ENCODE data around the gene SLC23A1.
"Not testable (repeated sequence)": the region's sequence is repeated elsewhere in the genome, so short reads cannot be mapped to it uniquely, and the experiment has no call there.

The SLC23A1 gene

DNA sequence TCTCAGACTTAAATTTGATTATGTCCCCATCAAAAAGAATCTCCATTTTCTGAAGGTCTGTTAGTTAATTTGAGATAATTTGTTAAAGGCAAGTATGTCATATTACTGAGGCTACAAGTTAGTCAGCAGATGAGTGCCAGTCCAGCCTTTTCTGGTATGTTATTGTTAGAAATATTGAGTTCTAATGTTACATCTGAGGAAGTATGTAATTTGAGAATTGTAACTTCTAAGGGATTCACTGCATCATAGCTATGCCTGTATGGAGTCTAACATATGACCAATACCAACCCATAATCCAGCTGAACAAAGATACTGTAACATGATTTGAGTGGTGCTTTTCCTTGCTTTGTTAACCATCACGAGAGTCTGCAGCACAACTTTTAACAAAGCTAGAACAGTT lies 13.9 kb downstream of the SLC23A1 start:
- DNase-seq (ENCODE audit: low spot score) = no peak

DNA sequence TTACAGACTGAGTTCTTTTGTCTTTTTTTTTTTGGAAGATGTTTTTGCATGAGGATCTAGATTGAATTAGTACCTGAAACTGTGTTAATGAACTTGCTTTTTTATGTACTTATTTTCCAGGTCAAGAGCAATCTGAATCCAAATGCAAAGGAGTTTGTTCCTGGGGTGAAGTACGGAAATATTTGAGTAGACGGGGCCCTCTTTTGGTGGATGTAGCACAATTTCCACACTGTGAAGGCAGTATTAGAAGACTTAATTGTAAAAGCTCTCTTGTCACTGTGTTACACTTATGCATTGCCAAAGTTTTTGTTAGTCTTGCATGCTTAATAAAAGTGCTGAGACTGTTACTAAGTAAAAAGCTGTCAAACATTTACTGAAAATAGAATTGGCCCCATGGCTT lies 14.5 kb downstream of the SLC23A1 start:
- peak; percentile 11 for DNase-seq (ENCODE audit: low spot score)

DNA sequence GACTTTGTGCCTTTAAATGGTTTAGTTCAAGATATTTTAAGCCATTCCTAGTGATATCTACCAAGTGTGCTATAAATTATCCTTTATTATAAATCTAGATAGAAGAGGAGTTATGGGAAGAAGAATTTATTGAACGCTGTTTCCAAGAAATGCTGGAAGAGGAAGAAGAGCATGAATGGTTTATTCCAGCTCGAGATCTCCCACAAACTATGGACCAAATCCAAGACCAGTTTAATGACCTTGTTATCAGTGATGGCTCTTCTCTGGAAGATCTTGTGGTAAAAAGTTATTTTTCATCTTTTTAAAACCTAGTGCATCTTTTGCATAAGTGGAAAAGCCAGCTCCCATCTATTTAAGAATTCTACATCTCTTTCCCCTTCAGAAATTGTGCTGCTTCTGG lies 18.6 kb downstream of the SLC23A1 start:
- no peak for DNase-seq (ENCODE audit: low spot score)

DNA sequence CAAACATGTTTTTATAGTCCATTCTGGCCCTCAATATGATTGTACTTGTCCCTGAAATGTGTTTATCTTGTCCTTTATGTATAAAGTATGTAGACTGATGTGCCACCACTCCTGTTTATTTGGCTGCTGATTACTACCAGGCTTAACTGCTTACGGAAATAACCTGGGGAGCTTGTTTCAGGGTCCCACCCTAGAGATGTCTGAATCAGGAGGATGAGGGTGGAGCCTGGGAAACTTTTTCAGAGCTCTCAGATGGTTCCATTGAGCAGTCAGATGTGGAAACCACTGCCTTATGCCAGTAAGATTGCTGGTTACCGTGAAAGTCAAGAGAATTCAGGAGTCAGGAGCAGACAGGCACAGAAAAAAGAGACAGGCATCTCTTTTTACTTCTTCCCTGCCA lies 19.2 kb downstream of the SLC23A1 start:
- no peak for DNase-seq (ENCODE audit: low spot score)

DNA sequence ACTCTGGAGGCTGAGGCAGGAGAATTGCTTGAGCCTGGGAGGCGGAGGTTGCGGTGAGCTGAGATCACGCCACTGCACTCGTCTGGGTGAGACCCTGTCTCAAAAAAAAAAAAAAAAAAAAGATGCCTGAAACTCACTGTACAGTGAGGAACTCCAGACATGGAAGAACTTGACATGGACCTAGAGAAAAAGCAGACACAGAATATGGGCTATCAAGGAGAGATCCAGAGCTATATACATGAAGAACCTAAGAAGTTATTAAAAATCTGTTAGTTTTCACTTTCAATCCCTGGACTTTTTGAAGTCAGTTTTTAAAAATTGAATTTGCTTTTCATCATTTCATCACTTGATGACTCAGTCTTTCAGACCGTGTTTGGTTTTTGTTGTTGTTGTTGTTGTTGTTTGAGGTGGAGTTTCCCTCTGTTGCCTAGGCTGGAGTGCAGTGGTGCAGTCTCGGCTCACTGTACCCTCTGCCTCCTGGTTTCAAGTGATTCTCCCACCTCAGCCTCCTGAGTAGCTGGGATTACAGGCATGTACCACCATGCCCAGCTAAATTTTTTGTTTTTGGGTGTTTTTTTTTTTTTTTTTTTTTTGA lies 21.2 kb downstream of the SLC23A1 start:
- no peak for DNase-seq (ENCODE audit: low spot score)

GRCh38 chr5:139360384-139360783 lies 22.7 kb downstream of the SLC23A1 start:
- DNase-seq (ENCODE audit: low spot score) = no peak

DNA sequence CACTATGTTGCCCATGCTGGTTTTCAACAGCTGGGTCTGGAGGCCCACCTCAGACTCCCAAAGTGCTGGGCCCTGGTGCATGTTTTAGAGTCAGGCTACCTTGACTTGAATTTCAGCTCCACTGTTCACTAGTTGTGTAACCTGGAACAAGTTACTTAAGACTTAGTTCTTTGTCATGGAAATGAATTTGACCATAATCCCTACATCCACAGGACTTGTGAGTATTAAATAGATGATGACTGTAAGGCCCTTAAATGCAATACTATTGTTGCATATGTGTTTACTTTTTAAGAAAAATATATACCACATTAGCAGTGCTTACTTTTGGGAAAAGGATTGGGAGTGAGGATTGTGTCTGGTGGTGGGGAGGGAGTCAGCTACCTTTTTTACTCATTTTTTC lies 25.0 kb downstream of the SLC23A1 start:
- DNase-seq (ENCODE audit: low spot score) = no peak

DNA sequence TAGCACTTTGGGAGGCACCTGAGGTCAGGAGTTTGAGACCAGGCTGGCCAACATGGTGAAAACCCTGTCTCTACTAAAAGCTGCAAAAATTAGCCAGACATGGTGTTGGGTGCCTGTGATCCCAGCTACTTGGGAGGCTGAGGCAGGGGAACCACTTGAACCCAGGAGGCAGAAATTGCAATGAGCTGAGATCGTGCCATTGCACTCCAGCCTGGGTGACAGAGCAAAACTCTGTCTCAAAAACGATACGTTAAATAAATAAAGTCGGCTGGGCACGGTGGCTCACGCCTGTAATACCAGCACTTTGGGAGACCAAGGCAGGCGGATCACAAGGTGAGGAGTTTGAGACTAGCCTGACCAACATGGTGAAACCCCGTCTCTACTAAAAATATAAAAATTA lies 27.2 kb downstream of the SLC23A1 start:
- not testable (repeated sequence) for DNase-seq (ENCODE audit: low spot score)

GRCh38 chr5:139354186-139354585 lies 28.9 kb downstream of the SLC23A1 start:
- DNase-seq (ENCODE audit: low spot score) = no peak

GRCh38 chr5:139347863-139348262 lies 35.2 kb downstream of the SLC23A1 start:
- not testable (repeated sequence) for DNase-seq (ENCODE audit: low spot score)

GRCh38 chr5:139345442-139345841 lies 37.7 kb downstream of the SLC23A1 start:
- DNase-seq (ENCODE audit: low spot score) = not testable (repeated sequence)

- no peak for DNase-seq (ENCODE audit: low spot score)
Observed at GRCh38 chr5:139344177-139344576, 38.9 kb downstream of the SLC23A1 start.

- no peak for DNase-seq (ENCODE audit: low spot score)
Observed at GRCh38 chr5:139343476-139343875, 39.6 kb downstream of the SLC23A1 start.

GRCh38 chr5:139342423-139342723 lies 40.7 kb downstream of the SLC23A1 start:
- no peak for DNase-seq (ENCODE audit: low spot score)

- DNase-seq (ENCODE audit: low spot score) = peak; percentile 98
Observed at GRCh38 chr5:139341689-139342422, 41.2 kb downstream of the SLC23A1 start, which contains the start of gene PAIP2. Gene PAIP2 (plus strand): TSS chr5:139341854. CDS start chr5:139363785, 21,931 bp downstream.

DNA sequence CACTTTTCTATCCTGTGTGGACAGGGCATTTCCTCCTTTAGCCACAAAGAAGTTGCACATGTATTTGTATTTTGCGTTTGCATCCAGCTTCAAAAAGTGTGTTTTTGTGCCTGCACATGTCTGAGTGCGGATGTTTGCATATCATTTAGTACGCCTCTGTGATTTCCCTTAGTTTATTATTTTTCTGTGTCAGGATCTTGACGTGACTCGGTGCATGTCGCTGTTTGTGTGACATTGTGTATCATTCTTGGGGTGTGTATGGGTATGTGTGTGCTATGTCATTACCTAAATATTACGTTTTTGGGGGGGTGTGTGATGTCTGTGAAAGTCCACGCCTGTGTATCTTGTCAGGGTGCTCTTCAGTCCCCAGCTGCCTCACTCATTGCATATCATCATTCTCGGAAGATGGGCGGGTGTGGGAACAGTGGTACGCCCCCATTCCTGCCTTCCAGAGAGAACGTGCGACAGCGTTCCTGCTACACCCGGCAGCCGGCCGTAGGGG lies 41.9 kb downstream of the SLC23A1 start:
- no peak for DNase-seq (ENCODE audit: low spot score)

DNA sequence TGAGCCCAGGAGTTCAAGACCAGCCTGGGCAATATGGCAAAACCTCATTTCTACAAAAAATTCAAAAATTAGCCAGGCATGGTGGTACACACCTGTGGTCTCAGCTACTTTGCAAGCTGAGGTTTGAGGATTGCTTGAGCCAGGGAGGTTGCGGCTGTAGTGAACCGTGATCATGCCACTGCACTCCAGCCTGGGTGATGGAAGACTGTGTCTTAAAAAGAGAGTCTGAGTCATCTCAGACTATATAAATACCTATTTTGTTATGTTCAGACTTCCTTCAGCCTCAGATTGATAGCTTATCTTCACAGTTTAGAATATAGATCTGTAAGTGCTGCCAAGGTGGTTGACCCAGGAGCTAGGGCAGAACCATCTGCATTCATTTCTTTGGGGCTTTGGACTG lies 43.0 kb downstream of the SLC23A1 start:
- DNase-seq (ENCODE audit: low spot score) = no peak

DNA sequence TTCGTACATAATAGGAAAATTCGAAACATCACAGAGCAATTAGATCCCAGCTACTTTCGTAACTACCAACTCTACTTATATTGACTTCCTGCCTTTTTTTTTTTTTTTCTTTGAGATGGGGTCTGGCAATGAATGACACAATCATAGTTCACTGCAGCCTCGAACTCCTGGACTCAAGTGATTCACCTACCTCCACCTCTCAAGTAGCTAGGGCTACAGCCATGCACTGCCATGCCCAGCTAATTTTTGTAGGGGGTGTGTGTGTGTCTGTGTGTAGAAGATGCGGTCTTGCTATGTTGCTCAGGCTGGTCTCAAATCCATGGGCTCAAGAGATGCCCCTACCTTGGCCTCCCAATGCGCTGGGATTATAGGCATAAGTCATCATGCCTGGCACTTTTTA lies 47.3 kb downstream of the SLC23A1 start:
- DNase-seq (ENCODE audit: low spot score) = no peak

Data from pons (tissue), 1 donor.